ENCODE data around the gene CHAT.

The CHAT gene

DNA sequence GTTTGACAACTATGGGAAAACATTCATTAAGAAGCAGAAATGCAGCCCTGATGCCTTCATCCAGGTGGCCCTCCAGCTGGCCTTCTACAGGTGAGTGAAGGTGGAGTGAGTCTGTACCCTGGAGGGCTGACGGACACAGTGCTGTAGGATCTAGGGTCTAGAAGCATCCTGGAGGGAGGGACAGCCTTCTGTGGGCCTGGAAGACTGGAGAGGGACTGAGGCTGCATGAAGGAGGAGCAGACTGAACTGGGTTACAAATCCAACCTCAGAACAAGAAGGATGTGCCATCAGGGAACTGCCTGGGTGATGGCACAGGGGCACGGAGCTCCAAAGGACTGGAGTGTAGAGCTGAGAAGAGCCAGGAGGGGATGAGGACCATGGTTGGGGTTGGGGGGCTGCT lies 38.1 kb downstream of the CHAT start:
- no peak for DNase-seq (ENCODE audit: low read depth in 2 of 3, low spot score in 2 of 3)

DNA sequence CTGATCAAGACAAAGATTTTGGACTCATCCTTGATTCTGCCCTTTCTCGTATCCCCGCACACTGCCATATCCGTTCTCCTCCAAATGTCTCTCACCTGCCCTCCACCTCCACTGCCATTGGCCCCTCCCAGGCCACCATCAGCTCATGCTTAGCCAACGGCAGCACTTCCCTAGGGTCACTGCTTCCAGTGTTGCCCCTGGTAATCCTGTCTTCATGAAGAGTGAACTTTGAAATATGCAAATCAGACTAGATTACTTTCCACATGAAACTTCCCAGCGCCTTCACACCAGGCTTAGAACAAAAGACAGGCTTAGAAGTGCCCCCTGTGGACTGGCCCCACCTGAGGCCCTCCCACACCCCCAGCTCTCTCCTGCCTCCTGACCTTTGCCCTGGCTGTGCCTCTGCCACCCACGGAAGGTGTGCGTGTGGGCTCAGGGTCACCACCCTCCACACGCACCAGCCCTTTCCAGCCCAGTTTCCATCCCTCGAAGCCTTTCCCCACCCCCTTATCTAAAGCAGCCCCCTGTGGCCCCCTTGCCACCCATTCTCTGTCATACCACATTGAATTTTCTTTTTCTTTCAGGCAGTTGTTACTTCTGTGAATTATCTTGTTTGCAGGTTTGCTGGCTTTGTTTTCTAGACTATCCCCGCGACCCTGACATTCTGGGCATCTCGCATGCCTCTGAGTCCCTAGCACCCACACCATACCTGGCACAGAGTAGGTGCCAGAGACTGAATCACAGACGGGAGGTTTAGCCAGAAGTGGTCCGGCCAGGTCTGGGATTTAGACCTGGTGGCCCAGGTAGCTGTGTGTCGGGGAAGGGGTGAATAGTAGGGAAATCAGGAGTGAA lies 38.8 kb downstream of the CHAT start:
- DNase-seq (ENCODE audit: low read depth in 2 of 3, low spot score in 2 of 3) = no peak

DNA sequence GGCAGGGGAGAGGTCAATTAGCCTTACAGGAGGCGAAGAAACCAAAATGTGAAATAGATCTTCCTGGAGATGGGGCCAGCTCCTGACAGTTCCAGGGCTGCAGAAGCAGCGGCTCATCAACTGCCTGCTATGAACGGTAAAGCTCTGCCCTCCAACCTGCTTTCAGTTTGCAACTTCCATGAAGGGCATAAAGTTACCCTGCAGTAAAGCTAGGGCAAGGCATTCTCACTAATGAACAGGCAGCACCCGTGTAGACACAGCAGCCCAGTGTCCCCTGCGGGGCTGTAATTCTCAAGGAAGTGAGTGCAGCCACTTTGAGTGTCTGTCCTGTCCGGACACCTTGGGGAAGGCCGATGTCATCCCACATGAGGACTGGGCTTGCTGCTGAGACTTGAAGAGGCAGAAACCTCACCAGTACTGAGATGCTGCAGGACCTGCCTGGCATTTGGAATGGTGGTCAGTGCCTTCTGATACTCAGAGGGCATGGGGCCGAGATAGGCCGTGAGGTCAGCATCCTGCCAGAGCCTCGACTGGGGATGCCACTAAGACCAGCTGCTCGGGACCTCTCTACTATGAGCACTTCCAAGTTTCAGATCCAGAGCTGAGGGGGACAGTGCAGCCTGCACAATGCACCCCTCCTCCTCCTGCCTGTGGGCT lies 39.6 kb downstream of the CHAT start:
- no peak for DNase-seq (ENCODE audit: low read depth in 2 of 3, low spot score in 2 of 3)

DNA sequence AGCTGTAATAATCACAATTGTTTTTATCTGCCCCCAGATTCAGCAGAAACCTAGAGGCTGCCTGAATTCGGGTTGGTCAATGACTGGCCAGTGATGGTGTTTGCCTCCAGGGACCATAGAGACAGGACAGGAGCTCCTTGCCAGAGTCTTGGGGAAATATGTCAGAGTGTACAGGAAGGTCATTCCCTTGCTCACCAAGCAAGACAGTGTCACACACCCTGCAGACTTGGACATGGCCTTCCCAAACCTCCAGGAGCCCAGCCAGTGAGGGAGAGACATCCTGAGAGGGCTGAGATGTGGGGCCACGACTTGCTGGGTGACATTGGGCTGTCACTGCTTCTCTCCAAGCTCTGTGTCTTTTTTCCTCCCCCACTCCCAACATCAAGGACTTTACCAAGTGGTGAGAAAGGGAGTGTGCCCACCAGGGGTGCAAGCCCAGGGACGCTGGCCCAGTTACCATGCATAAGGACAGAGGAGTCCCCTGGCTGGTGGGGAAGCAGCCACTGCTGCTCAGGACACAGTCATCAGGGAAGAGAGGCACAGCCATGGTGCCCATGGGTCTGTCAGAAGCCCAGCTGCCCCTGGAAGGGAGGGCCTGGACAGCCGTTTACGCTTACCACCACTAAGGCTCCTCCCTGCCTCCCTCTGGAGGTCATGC lies 40.3 kb downstream of the CHAT start:
- no peak for DNase-seq (ENCODE audit: low read depth in 2 of 3, low spot score in 2 of 3)

DNA sequence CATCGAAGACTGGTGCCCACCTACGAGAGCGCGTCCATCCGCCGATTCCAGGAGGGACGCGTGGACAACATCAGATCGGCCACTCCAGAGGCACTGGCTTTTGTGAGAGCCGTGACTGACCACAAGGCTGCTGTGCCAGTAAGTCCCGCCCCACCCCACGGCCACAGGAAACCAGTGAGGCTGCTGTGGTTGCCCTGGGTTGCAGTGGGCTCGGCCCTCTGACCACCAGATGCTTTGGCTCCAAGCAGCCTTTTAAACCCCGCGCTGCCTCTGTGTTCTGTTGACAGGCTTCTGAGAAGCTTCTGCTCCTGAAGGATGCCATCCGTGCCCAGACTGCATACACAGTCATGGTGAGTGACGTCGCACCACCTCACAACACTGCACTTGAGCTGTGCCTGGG lies 41.3 kb downstream of the CHAT start:
- no peak for DNase-seq (ENCODE audit: low read depth in 2 of 3, low spot score in 2 of 3)

DNA sequence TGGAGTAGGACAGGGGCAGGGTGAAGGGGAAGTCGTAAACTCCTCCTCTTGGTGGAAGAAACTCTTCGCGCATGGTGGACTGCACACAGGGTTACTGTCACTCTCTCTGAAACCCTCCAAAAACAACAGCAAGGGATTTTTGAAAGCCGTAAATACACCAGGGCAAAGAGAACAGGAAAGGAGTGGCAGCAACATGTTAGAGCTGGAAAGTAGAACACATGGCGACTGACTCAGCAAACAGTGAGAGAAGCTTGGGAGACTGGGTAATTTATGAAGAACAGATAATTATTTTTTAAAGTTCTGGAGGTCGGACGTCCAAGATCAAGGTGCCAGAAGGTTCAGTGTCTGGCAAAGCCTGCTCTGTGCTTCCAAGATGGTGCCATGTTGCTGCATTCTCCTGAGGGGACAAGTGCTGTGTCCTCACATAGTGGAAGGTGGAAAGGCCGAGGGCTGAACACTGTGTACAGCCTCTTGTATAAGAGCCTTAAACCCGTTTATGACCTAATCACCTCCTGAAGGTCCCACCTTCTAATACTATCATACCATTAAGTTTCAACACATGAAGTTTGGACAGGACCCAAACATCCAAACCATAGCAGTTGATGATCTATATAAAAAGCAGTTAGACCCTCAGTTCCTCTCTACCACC lies 43.1 kb downstream of the CHAT start:
- DNase-seq (ENCODE audit: low read depth in 2 of 3, low spot score in 2 of 3) = no peak

DNA sequence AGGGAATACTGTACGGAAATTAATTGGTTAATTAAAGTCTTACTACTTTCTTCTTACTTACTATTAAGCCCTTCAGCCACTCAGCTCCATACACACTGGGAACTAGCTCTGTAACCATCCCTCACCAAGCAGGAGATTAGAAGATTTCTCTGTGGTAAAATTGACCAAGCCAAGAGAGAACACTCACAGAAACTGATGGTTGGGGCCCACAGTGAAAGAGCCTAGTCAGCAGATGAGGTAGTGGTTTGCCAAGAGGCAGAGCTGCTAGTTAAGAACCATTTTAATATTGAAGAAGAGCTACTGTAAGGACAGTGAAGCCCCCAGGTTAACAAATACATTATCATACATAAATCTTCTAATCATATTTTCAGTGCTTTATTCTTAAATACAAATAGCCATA lies 43.8 kb downstream of the CHAT start:
- no peak for DNase-seq (ENCODE audit: low read depth in 2 of 3, low spot score in 2 of 3)

DNA sequence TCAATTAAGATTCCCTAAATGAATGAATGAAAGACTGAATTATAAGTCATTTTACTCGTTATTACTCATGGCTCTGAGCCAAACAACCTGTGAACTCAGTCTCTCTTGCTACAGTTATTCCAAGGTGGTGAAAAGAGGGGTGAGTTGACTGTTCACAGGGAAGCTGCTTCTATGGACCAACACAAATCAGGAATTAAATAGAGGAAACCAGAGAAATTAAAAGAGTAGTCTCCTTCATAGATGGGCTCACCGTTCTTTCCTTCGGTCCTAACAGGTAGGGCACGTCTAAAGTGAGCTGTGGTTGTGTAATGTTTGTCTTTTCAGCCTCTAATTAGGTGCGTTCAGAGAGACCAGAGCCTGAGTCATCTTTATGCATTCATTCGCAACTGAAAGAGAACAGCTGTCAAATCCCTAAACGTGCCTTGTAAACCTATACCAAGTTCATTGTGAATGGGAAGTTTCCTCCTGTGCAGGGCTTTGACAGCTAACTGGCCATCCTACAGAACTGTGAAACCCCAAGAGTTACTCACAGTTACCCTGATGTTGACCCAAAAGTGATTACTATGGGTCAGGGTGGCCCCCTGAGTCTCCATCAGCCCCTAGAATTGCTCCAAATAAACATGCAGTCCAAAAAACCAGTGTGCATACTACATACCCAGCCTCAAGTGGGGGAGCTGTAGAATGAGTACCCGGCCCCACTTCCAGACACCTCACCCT lies 47.5 kb downstream of the CHAT start:
- no peak for DNase-seq (ENCODE audit: low read depth in 2 of 3, low spot score in 2 of 3)

DNA sequence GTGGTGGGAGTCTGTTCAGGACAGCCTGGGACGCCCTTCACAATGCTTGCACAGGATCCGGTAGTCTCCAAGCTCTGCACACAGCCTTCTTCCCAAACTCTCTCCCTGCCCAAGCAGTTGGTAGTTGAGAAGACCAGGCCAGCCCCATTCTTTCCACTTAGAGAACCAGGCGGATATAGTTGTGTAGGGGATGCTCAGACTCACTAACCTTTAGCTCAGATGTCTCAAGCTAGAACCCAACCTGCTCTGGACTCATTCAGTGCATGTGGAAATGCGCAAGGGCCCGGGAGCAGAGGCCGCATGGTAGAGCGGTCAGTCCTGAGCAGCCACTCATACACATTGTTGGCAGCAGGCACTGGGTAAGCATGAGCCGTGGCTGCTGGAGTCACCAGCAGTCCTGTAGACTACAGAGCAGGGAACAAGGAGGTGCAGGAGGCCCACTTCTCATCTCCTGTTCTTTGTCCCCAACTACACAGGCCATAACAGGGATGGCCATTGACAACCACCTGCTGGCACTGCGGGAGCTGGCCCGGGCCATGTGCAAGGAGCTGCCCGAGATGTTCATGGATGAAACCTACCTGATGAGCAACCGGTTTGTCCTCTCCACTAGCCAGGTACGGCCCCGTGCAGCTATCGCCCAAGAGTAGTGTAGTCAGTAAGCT lies 48.5 kb downstream of the CHAT start:
- DNase-seq (ENCODE audit: low read depth in 2 of 3, low spot score in 2 of 3) = no peak

DNA sequence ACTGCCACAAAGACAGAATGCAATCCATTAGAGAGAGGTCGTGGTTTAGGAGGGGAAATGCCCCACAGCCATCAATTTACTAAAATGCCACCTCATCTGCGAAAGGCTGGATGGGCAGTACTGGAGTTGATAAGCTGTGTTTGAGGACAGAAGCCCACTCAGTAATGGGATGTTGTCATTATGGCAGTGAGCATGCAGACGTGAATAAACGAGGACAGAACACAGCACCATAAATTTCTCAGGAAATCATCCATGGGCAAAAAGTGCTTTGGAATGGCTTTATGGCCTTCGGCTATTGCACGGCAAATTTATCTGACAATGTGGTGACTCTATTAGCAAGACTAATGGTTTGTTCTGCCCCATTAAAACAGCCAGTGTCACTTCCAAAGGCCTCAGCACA lies 49.8 kb downstream of the CHAT start:
- DNase-seq (ENCODE audit: low read depth in 2 of 3, low spot score in 2 of 3) = no peak

DNA sequence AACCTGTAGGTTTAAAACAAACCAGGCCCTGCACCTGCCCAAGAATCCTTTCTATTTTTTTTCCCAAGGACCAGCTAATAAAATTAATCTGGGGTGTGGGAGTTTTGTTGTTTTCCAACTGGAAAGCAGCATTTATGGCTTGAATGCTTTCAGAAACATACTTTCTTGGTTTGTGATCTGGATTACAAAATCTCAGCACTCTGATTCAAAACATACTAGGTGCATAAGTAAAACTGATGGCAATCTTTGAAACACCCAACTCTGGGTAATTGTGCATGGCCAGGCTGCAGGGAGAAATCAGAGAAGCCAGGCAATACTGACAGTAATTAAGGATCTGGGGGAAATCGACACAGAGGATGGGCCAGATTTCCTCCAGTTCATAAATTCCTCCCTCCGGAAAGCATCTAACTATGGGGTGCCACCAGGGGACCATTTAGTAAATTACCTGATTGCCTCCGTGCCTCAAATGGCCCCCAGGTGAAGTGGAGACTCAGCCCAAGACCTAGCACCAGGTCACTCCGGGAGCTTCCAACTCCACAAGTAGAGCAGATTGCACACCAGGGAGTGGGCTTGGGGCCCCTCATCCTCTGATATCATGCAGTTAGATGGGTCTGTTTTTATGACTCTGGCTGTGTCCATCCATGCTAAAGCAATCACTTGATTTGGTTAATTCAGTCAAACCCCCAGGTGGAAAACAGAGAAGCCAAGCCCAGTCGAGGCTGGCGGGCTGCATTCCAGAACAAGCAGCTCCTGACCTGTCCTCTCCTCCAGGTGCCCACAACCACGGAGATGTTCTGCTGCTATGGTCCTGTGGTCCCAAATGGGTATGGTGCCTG lies 50.4 kb downstream of the CHAT start:
- DNase-seq (ENCODE audit: low read depth in 2 of 3, low spot score in 2 of 3) = no peak

DNA sequence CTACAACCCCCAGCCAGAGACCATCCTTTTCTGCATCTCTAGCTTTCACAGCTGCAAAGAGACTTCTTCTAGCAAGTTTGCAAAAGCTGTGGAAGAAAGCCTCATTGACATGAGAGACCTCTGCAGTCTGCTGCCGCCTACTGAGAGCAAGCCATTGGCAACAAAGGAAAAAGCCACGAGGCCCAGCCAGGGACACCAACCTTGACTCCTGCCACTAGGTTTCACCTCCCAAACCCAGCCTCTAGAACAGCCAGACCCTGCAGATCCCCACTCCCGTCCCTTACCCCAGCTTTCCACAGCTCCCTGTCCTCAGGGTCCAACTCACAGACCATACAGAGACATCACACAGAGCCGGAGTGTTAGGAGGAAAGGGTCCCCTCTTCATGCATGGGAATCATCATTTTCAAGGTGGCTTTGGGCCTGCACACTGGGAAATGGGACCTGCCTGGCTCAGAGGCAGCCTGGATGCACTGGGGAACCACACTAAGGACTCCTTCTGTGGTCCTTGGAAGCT lies 51.1 kb downstream of the CHAT start:
- no peak for DNase-seq (ENCODE audit: low read depth in 2 of 3, low spot score in 2 of 3)

DNA sequence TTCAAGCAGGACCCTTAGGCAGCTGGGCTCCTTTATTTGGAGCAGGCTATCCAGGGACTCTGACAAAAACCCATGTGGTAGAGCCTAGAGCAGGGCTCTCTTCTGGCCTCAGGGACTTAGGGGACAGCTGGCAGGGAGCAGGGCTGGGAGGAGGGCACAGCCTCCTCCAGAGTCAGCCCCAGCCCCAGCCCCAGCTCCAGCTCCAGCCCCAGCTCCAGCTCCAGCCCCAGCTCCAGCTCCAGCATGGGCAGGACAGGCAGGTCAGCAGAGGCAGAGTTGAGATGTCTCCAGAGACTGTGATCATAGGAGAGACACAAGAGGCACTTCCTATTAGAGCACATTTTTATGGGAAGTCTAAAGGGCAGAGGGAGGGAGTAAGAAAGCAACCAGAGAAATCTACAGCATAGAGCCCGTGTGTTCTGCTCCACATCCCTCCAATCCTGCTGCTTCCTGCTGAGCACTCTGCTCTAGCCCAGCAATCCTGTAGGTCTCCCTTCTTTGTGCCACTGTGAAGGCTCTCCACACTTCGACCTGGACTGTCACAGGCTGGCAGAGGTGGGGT lies 52.3 kb downstream of the CHAT start:
- no peak for DNase-seq (ENCODE audit: low read depth in 2 of 3, low spot score in 2 of 3)

DNA sequence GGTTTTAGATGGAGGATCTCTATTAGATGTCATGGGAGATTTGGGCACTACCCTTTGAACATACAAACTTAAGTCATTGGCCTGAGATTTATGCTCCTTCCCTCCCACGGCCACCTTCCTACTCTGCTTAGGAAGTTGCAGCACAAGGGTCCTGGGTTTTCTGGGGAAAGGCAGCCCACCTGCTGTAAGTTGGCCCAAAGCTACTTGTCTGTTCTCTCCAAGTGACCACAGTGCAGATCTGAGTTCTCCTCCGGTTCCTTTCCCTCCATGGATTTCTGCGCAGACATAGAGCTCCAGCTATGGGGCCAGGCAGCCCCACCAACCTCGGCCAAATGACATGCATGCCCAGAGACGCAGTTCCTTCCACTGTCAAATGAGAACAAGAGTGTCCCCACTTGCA lies 52.8 kb downstream of the CHAT start:
- DNase-seq (ENCODE audit: low read depth in 2 of 3, low spot score in 2 of 3) = no peak

DNA sequence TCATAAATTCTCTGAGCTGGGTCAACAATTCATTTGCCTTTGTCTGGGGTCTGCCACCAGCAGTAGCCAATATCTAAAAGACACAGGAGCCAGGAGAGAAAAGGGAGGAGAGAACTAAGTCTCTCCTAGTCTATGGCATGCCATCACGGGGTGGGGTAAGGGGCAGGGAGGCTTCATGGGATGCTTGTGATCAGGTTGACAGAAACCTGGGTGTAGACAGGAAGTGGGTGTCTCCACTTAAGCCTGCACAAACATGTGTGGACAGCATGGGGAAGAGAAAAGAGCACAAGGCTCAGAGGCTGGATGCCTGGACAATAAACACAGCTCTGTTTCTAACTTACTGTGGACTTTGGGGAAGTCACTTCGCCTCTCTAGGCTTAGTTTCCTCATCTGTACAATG lies 54.2 kb downstream of the CHAT start:
- DNase-seq (ENCODE audit: low read depth in 2 of 3, low spot score in 2 of 3) = no peak

DNA sequence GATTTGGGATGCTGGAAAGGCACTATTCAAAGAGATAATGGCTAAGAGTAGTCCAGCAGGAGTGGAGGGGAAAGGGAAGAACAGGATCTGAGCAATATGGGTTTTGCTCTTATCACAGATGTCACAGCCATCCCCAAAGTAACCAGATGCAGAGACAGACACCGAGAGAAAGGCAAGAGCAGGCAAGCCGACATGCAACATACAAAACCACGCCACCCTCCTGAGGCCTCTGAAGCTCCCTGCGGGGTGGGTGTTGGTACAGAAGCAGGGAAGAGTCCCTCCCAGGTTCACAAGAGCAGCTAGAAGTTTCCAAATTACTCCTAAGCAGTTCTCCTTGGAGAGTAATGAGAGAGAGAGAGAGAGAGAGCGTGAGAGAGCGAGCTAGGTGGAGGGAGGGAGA lies 54.8 kb downstream of the CHAT start:
- no peak for DNase-seq (ENCODE audit: low read depth in 2 of 3, low spot score in 2 of 3)

DNA sequence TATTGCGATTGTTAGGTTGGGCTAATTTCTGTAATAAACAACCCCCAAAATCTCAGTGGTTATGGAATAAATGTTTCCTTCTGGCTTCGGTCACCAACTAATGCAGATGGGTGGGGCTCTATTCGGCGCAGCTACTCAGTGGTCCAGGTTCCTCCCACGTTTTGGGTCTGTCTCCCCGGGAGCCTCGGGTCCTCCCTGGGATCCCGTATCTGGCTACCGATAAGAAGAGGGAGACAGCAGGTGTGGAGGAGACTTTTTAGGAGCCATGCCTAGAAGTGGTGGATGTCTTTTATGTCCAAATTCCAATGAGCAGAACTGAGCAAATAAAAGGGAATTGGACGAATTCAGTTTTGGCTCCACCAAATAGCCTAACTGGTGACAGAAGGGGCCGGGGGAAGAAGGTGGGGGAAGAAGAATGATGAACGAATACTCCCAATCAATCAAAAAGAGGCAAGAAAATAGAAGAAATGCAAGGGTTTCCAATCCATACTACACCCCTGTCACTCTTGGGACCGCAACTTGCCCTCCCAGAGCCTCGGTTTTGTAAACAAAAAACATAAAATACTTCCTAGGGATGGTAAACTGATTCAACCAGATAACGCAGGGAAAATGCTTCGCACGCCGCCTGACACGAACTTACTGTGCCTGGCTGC lies 65.1 kb downstream of the CHAT start:
- no peak for DNase-seq (ENCODE audit: low read depth in 2 of 3, low spot score in 2 of 3)

DNA sequence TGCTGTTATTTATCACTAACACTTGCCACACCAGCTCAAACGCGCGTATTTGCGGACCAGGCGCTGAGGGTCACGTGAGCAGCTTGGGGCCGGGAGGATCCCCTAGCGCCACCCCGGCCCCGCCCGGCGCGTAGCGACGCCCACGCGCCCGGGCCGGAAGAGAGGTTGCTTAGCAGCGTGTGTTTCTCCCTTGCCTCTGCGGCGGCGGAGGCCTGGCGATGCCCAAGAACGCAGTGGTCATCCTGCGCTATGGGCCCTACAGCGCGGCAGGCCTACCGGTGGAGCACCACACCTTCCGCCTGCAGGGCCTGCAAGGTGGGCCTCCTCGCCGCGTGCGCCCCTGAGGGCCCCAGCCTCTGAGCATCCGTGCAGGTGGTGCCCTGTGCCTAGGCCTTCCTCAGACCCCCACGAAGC lies 65.7 kb downstream of the CHAT start, which contains the start of gene C10orf53:
TSS of gene C10orf53 (plus strand) at position 172 of the 414 bp plus-strand sequence. CDS start at position 219, 47 bp downstream.
- DNase-seq (ENCODE audit: low read depth in 2 of 3, low spot score in 2 of 3) = peak in 1 of 3 experiments; percentile 15
